NT2/D1 (cell line): Measurements from ENCODE around the gene PCDH8.

Experiments used
- YY1 ChIP-seq: IDR thresholded peaks from 2 replicates; pipeline ENCODE4 v1.6.1; 2011; ENCODE audit not compliant: insufficient read length, insufficient read depth
- ZNF274 ChIP-seq: IDR thresholded peaks from 2 replicates; pipeline ENCODE4 v1.6.1; 2011; ENCODE audit warnings: mild to moderate bottlenecking, low read depth, low read length

- TF ChIP-seq ZNF274, result no peak
- no peak for TF ChIP-seq YY1
These were observed 2.1 kb upstream of the PCDH8 start for GRCh38 chr13:52850396-52851136.
